ENCODE measurements around the gene HIRA.

The HIRA gene

DNA sequence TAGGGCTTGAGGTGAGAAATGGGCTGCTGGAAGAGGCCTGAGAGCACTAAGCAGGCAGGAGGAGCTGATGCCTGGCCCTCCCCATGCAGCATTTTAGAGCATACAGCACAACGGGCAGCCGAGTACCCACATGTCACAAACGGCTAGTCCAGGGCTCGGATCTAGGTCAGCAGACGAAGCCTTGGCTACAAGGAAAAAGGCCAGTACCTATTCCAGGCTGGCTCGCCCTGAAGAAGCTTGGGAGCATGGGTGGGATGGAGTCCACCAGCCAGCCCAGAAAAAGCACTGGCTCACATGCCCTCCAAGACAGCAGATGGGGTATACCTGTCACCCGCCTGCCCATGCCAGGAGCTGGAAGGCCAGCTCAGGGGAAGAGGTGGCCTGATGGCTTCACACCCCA, 37.9 kb upstream of the HIRA start:
- no peak for DNase-seq
- peaks cover 22% of the 10 kb centered on the region for H3K36me3 ChIP-seq (replicated peaks; ENCODE audit: insufficient read depth, low read length)
- TF ChIP-seq EZH2phosphoT487 (IDR thresholded peaks at IDR 0.05; ENCODE audit: low read length), result no peak
- TF ChIP-seq, protein P1, sequence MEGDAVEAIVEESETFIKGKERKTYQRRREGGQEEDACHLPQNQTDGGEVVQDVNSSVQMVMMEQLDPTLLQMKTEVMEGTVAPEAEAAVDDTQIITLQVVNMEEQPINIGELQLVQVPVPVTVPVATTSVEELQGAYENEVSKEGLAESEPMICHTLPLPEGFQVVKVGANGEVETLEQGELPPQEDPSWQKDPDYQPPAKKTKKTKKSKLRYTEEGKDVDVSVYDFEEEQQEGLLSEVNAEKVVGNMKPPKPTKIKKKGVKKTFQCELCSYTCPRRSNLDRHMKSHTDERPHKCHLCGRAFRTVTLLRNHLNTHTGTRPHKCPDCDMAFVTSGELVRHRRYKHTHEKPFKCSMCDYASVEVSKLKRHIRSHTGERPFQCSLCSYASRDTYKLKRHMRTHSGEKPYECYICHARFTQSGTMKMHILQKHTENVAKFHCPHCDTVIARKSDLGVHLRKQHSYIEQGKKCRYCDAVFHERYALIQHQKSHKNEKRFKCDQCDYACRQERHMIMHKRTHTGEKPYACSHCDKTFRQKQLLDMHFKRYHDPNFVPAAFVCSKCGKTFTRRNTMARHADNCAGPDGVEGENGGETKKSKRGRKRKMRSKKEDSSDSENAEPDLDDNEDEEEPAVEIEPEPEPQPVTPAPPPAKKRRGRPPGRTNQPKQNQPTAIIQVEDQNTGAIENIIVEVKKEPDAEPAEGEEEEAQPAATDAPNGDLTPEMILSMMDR (IDR thresholded peaks at IDR 0.05; ENCODE audit: low read length), result no peak
- no peak for TF ChIP-seq EZH2 (optimal IDR thresholded peaks at IDR 0.05; ENCODE audit: low read depth, low read length)

DNA sequence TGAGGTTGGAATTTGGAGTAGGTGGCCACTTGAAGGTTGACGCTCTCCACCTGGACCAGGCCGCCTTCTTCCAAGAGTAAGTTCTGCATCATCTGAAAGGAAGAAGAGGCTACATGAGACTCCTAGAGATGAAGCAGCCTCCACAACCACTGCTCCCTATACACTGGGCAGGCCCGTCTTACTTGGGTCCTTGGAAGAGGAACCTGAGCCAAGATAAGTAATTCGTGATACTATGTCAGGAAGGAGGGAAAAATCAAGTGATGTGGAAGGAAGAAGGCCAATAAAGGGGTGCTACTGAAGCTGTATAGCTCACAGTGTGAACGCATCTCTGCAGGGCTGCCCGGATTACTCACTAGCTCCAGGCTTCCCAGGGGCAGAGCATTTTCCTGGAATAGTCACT, 36.4 kb upstream of the HIRA start:
- Histone ChIP-seq H3K36me3 (replicated peaks; ENCODE audit: insufficient read depth, low read length) (peaks cover 22% of the 10 kb centered on the region), H3K79me2 (ENCODE audit: low read length) (peaks cover 44% of the 10 kb centered on the region), H3K4me1 (ENCODE audit: low read length) (no peaks in the 10 kb centered on the region), H3K9me2 (replicated peaks; ENCODE audit: insufficient read depth, low read length) (no peaks in the 10 kb centered on the region), H3K4me3 (ENCODE audit: low read length) (no peak overlapping the region), H3K27me3 (replicated peaks; ENCODE audit: insufficient read depth, low read length) (no peaks in the 10 kb centered on the region), H3K27ac (ENCODE audit: low read length) (no peak overlapping the region), H4K20me1 (ENCODE audit: insufficient read depth, low read length) (no peaks in the 10 kb centered on the region), H2AFZ (ENCODE audit: low read length) (no peak overlapping the region), H3K9me3 (replicated peaks; ENCODE audit: insufficient read depth, low read length) (no peaks in the 10 kb centered on the region), H3K9ac (ENCODE audit: low read length) (no peak overlapping the region), H3F3A (ENCODE audit: insufficient read depth, low read length) (no peaks in the 10 kb centered on the region), H3K4me2 (ENCODE audit: low read depth, low read length) (no peak overlapping the region)
- DNase-seq, result no peak
- TF ChIP-seq, protein P1 (IDR thresholded peaks at IDR 0.05; ENCODE audit: low read length), result no peak
- TF ChIP-seq EZH2phosphoT487 (IDR thresholded peaks at IDR 0.05; ENCODE audit: low read length) (no peak), EZH2 (optimal IDR thresholded peaks at IDR 0.05; ENCODE audit: low read depth, low read length) (no peak)

More for the DNA sequence above, 37.9 kb upstream of the HIRA start:
- no peaks in the 10 kb centered on the region for H3K27me3 ChIP-seq (replicated peaks; ENCODE audit: insufficient read depth, low read length)
- H3K4me2 ChIP-seq (ENCODE audit: low read depth, low read length), result no peak overlapping the region
- no peaks in the 10 kb centered on the region for H3K4me1 ChIP-seq (ENCODE audit: low read length)
- H4K20me1 ChIP-seq (ENCODE audit: insufficient read depth, low read length), result no peaks in the 10 kb centered on the region
- no peaks in the 10 kb centered on the region for H3K9me3 ChIP-seq (replicated peaks; ENCODE audit: insufficient read depth, low read length)
- H3K79me2 ChIP-seq (ENCODE audit: low read length), result peaks cover 57% of the 10 kb centered on the region
- H3K27ac ChIP-seq (ENCODE audit: low read length), result no peak overlapping the region
- H3F3A ChIP-seq (ENCODE audit: insufficient read depth, low read length), result no peaks in the 10 kb centered on the region
- no peak overlapping the region for H3K9ac ChIP-seq (ENCODE audit: low read length)
- no peak overlapping the region for H3K4me3 ChIP-seq (ENCODE audit: low read length)
- H2AFZ ChIP-seq (ENCODE audit: low read length), result no peak overlapping the region
- H3K9me2 ChIP-seq (replicated peaks; ENCODE audit: insufficient read depth, low read length), result no peaks in the 10 kb centered on the region

DNA sequence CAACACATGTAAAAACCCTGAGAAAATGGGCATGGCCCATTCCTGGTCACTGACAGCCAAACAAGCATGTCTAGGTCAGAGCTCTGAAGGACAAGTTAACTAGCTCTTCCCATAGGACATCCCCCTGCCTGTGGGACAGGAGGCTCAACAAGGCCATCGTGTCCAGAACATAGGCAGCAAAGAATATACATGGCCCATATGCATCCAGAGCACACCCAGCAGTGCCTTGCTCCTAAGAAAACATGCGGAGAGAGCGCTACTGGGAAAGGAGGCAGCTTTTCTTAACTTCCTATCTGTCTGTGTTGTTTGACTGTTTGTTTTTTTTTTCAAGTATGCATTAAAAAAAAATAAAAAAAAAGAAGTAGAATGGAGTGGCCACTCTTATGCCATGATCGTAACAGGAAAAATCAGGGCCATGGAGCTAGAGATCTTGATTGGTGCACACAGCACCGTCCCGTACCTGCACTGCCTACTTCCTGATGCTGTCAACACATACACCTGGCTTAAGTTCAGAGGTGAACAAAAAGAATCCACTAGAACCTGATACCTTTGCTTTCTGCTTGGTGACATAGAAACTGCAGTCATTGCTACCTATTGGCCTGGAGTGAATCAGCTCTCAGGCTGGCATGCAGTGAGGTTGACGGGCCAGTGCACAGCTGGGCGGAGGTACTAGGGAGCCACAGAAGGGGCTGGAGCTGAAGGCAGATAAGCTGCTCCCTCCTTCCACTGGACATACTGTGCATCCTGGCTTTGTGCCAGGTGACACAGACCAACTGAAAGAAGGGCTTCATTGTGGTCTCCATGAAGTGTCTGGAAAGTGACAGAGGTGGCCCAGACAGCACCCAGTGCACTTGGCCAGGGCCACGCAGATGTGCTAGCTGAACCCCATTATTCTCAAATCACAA, 35.6 kb upstream of the HIRA start:
- Histone ChIP-seq H3K79me2 (ENCODE audit: low read length) (peaks cover 36% of the 10 kb centered on the region), H4K20me1 (ENCODE audit: insufficient read depth, low read length) (no peaks in the 10 kb centered on the region), H3K9ac (ENCODE audit: low read length) (no peak overlapping the region), H3K9me2 (replicated peaks; ENCODE audit: insufficient read depth, low read length) (no peaks in the 10 kb centered on the region), H3K27ac (ENCODE audit: low read length) (no peak overlapping the region), H3F3A (ENCODE audit: insufficient read depth, low read length) (no peaks in the 10 kb centered on the region), H3K27me3 (replicated peaks; ENCODE audit: insufficient read depth, low read length) (no peaks in the 10 kb centered on the region), H3K4me3 (ENCODE audit: low read length) (no peak overlapping the region), H2AFZ (ENCODE audit: low read length) (no peak overlapping the region), H3K36me3 (replicated peaks; ENCODE audit: insufficient read depth, low read length) (peaks cover 22% of the 10 kb centered on the region), H3K9me3 (replicated peaks; ENCODE audit: insufficient read depth, low read length) (no peaks in the 10 kb centered on the region), H3K4me1 (ENCODE audit: low read length) (no peaks in the 10 kb centered on the region), H3K4me2 (ENCODE audit: low read depth, low read length) (no peak overlapping the region)
- TF ChIP-seq, protein P1 (IDR thresholded peaks at IDR 0.05; ENCODE audit: low read length), result no peak
- TF ChIP-seq EZH2phosphoT487 (IDR thresholded peaks at IDR 0.05; ENCODE audit: low read length), result no peak
- no peak for TF ChIP-seq EZH2 (optimal IDR thresholded peaks at IDR 0.05; ENCODE audit: low read depth, low read length)
- DNase-seq, result no peak
